GM21447 (cell line): ENCODE measurements around the gene WDR48.
A peak's percentile ranks its signal among the peaks of the same experiment; 100 is the strongest.

Experiments
- ATAC-seq: cut with Tn5 transposase; IDR thresholded peaks from one replicate; pipeline ENCODE4 v1.9.1; 2021; ENCODE audit not compliant: unreplicated experiment

The WDR48 gene

GRCh38 chr3:39100500-39100886, 48.7 kb downstream of the WDR48 start:
- ATAC-seq = no peak

GRCh38 chr3:39101022-39101689, 49.3 kb downstream of the WDR48 start:
- no peak for ATAC-seq

- ATAC-seq = no peak
Measured at GRCh38 chr3:39102504-39103323, 50.9 kb downstream of the WDR48 start.

DNA sequence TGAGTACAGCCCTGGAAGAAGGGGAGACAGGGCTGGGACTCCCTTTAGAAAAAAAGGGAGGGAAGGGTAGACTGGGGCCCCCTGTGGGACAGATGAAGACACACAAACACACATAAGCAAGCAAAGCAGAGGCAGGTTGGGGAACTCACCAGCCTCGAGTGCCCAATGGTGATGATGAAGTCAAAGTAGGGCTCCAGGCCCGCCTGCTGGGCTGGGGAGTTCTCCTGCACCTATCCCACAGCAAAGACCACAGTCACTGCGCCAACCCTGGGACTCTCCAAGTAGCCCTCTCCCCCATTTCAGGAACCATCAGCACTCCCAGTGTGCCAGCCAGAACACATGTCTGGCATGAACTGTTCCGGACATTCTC, 51.5 kb downstream of the WDR48 start:
- no peak for ATAC-seq

- no peak for ATAC-seq
Measured at GRCh38 chr3:39103791-39104552, 52.2 kb downstream of the WDR48 start.

DNA sequence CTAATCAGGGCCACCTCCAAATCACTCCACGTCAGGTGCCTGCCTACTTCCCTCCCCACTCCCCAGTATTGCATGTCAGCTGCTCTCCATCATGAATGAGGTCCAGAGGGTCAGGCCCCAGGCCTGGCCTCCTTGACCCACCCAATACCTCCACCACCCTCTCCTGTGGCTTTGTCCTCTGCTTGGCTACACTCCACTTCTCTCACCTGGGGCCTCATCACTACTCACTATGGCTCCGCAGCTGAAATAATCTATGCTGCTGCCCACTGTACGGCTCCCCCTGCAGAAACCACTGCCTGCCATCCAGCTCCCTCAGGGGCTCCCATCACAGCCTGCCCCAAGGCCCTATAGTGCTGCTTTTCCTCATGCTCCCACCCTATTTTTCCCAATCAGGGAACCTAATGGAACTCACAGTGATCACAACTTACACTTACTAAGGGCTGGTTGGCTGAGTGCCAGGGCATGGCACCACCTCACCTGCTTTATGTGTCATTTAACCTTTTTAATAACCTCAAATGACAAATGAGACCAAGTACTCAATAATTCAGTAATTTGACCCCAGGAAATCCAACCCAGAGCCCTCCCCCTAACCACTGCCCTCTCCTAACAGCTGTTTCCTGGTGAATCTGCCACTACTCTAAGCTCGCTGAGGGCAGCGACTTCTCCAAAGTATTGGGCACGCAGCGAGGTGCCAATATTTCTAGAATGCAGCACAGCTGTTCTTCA, 53.3 kb downstream of the WDR48 start:
- ATAC-seq = no peak

DNA sequence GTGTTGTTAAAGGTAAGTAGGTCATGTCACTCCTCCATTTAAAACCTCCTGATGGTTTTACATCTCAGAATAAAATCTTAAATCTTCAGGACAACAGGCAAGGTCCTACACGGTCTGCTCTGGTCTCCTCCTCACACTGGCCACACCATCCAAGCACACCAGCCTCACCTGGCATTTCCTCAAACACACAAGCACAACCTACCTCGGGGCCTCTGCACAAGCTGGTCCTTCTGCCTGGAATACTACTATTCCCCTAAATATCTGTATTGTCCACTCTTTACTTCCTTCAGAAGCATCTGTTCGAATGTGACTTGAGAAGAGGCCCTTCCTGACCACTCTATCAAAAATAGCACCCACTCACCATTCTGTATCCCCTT, 53.9 kb downstream of the WDR48 start:
- no peak for ATAC-seq

- no peak for ATAC-seq
Measured at GRCh38 chr3:39106281-39106811, 54.5 kb downstream of the WDR48 start.

- ATAC-seq = peak; percentile 1
Measured at GRCh38 chr3:39106851-39107387, 55.1 kb downstream of the WDR48 start.

GRCh38 chr3:39107388-39108199, 55.8 kb downstream of the WDR48 start, which contains the start of the genes GORASP1 and TTC21A:
TSS of gene GORASP1 (minus strand) at chr3:39107627. CDS start at chr3:39107541, 86 bp downstream.
TSS of gene TTC21A (plus strand) at chr3:39107680. CDS start at chr3:39107838, 158 bp downstream.
- peak; percentile 43 for ATAC-seq

DNA sequence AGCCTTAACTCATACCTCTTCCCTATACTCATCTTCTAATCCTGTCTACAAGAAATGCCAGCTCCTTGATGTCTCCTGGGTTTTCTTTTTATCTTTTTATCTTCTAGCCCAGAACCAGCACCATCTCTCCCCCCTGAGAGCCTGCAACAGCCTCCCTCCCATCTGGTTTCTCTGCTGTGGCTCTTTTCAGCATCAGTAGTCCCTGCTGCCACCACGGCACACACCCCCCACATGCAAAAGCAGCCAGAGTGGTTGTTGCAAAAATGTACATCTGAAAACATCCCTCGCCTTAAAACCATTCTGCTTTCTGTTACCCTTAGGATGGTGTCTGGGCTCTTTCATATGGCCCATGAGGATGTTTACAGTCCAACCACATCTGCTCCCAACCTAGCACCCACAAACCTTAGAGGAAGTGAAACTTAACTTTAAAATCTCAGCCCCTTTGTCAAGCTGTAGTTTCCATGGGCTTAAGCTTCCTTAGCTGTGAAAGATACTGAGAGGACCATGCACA, 56.4 kb downstream of the WDR48 start:
- peak; percentile 81 for ATAC-seq

- ATAC-seq = no peak
Measured at GRCh38 chr3:39109086-39109485, 57.3 kb downstream of the WDR48 start.

DNA sequence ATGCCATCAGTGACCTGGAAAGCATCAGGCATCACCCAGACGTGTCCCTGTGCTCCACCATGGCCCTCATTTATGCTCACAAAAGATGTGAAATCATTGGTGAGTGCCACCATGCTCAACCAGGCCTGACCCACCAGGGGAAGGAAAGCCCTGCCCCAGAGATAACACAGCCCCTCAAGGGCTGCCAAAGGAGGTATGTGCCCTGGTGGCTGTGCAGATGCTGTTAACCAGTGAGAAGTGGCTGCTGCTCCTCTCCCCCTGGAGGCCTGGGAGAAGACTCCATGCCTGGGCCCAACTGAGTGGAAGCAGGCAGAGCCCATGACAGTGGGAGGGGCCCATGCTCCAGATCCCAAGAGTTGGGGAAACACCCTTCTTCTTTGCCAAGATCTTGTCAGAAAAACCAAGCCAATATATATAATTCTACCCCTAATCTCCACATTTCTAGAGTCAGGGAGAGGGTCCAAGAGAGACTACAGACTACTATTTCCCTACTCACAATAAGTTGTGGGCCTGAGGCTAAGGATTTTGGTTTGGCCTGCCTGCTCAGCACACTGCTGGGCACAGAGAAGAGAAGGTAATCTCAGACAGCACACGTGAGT, 58.3 kb downstream of the WDR48 start:
- ATAC-seq = no peak

- ATAC-seq = no peak
Measured at GRCh38 chr3:39112113-39112512, 60.3 kb downstream of the WDR48 start.

DNA sequence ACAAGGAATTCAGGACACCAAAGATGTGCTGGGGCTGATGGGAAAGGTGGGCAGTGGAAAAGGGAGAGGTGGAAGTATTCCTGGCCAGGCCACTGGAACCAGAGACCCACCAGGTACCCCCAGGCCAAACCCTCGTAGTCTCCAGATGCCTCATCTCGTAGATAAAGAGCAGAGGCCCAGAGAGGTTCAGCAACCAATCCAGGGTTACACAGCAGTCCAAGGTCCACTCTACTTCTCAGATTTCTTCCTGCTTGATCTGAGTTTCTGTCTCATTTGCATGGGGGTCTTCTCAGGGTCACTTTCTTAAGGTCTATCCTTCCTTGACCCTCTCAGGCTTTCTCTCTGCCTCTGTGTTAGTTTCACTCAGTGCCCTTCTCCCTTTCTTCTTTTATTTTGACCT, 60.7 kb downstream of the WDR48 start:
- no peak for ATAC-seq

GRCh38 chr3:39113291-39113690, 61.5 kb downstream of the WDR48 start:
- ATAC-seq = no peak

- no peak for ATAC-seq
Measured at GRCh38 chr3:39114456-39114855, 62.6 kb downstream of the WDR48 start.

- no peak for ATAC-seq
Measured at GRCh38 chr3:39115870-39116269, 64.1 kb downstream of the WDR48 start.

- ATAC-seq = no peak
Measured at GRCh38 chr3:39118079-39118478, 66.3 kb downstream of the WDR48 start.
